HG02588 (cell line): ENCODE results near the gene ATG2A.

Experiments used
- ATAC-seq: cut with Tn5 transposase; IDR thresholded peaks from one replicate; pipeline ENCODE4 v1.9.1; 2021; ENCODE audit warnings: mild to moderate bottlenecking, moderate library complexity; ENCODE audit not compliant: unreplicated experiment

Gene ATG2A

DNA sequence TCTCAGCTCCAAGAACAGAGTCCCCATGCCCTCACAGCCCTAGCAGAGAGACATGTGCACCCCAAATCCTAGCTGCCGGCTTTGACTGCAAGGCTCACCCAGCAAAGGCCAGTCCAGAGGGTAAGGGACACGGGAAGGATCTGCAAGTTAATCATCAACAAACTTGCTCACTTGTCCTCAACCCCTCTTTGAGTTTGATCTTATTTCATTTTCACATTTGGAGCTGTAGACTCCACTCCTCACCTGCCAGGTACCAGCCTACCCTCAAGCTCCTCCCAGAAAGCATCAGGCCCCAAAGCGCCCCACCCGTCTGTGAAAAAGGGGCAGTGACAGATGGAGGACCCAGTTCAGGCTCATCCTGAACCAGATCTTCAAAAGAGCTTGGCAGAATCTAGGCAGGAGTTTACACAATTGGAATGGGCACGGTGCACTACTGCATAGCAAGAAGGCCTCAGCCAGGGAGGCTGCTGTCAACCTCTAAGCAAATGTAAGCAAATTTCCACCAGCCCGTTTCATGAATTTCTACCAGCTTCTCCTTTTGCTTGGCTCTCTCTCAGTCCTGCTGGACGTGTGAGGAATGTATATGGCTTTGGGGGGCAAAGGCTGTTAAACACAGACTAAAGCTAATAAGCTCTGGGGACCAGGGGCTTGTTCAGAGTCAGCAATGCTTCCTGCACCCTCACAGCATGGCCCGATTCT is 44.1 kb downstream of the ATG2A start:
- no peak for ATAC-seq

DNA sequence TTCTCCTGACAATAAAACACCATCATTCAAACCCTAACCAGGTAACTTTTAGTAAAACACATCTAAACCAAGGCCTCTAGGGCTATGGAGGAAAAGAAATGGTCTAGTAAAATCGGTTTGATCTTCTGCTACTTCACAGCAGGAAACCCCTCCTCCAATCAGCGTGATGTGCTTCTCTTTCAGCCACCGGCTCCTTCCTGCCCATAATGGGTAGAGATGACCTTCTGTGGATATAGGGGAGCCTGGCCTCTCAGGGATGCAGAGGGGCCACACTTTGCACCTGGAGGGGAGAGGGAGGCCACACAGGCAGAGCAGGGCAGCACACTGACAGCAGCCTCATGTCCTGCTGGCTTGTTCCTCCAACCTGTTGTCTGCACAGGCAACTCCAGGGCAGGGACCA is 45.5 kb downstream of the ATG2A start:
- ATAC-seq, result no peak

DNA sequence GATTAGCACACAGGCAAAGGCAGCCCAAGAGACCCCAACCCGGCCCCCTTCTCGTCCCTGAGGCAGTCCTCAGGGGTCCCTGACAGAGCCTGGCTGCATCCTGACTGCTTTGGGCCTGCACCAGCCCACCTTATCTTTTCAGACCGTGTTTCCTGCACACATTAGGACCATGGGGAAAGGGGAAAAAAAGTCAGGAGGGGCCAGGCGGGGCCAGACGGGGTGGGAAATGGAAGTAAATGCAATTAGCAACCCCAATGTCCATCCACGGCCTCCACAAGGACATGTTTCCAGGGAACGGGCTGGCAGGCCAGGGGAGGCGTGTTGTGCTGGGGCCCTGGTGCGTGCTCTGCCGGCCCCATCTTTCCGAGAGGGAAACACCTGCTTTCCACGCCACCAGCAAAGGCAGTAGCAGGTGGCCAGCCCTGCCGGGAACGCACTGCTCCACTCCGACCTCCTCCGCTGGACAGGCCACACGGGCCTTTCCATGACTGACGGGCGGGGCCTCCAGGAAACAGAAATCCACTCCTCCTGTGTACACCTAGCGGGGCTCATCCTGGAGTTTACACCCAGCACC is 46.0 kb downstream of the ATG2A start:
- ATAC-seq, result no peak

DNA sequence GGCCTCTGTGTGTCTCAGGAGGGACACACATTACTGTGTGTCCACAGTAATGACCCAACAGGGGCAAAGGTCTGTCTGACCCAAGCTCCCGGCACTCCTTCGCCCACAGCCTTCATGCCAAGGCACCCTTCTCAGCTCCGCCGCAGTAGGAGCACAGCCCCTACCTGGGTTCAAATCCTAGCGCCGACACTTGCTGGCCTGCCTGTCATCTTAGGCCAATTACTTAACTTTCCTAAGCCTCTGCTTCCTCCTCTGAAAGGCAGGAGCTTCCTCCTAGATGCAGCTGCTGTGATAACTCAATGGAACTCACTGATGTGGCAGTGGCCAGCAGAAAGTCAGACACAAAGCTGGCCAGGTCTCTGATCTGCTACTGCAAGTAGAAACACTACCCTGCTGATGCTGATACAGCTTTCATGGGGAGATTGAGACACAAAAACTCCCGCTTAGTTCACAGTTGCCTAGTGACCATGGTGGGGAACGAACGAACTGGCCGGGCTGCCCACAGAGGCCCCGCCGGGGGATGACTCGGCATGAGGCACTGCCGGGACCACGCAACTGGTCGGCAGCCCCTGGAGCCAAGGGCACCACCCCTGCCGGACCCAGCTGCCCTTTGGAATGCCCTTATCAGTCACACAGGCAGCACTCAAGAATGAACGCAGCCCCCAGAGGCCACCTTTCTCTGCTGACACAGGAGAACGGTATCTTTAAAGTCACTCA is 46.7 kb downstream of the ATG2A start:
- no peak for ATAC-seq

DNA sequence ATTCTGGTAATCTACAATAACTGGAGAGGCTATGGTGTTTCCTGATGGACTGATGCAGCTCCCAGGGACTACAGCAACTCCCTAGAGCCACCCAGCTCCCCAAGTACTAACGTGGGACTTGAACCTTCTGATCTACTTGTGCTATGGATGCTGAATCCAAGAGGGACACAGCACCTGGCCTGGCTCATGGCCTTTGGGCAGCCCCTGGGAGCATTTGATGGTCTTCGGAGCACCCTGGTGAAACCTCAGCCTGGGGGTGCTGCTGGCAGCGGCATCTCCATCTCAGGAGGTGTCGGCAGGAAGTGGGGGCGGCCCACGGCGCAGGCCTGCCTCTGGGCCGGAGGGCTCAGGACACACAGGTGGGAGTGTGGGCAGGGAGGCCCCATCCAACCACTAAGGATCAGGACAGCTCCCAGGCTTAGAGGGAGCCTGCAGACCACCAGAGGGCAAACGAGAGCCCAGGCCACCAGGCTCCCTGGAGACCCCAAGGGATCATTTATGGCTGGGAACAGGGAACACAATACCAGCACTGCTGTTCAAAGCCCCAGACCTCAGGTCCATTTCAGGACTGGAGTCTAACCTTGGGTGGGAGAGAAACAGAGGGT is 47.3 kb downstream of the ATG2A start:
- ATAC-seq, result no peak

DNA sequence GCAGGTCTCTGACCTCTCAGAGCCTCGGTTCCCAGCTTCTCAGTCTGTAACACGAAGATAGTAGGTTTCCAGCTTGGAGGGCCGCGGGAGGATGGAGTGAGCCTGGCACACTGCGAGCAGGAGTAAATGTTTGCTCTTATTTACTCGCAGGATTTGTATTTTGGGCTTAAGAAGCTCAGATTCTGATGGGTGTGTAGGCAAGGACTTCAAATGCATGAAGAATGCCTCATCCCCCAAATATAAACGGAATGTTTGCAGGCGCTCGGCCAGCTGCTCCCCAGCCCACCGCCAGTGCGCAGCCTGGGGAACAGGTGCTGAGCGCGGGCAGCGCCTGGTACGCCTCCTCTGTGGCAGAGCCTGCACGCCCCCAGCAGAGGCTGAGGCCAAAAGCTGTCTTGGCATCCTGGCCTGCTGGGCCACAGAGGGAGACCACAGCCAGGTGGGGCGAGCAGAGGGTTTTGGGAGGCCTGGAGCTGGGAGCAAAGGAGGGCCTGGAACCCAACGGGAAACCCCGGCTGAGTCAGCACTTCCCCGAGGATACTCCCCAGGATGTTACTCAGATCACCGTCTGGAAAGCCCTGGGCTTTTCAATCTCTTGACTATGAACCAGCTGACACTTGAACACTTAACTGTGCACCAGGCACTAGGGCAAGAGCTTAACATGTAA is 48.0 kb downstream of the ATG2A start:
- ATAC-seq, result no peak

DNA sequence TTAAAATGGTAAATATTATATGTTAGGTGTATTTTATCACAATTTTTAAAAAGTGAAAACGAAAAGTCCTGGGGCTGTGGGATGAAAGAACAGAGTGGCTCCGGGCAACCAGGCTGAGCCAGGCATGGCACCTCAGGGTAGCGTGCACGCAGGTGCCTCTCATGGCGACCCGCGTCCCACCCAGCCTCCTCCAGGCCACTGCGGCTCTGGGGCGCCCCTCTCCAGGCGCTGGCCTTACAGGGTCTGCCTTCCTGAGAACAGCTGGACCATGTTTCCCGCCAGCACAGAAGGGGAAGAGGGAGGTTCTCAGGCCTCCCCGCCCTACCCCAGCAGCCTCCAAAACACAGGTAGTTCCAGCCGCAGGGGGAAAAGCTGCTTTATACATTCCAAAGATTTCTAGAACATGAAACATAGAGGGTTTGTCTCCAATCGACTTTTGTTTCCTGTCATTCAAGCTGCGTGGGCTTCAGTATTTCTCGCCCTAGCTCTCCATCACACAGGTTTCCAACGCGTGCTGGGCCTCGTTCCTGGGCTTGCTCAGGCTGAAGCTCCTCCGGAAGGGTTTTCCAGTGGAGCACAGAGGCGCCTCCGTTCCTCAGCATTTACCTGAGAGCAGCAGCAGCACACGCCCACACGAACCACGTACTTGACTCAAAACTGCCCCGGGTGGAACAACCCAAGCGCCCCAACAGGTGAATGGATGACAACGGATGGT is 49.1 kb downstream of the ATG2A start:
- ATAC-seq, result no peak

DNA sequence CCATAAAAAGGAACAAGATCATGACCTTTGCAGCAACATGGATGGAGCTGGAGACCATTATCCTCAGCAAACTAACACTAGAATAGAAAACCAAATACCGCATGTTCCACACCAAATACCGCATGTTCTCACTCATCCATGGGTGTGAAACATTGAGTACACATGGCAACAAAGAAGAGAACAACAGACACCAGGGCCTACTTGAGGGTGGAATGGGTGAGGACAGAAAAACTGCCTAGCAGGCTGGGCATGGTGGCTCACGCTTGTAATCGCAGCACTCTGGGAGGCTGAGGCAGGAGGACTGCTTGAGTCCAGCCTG is 50.9 kb downstream of the ATG2A start:
- no peak for ATAC-seq

DNA sequence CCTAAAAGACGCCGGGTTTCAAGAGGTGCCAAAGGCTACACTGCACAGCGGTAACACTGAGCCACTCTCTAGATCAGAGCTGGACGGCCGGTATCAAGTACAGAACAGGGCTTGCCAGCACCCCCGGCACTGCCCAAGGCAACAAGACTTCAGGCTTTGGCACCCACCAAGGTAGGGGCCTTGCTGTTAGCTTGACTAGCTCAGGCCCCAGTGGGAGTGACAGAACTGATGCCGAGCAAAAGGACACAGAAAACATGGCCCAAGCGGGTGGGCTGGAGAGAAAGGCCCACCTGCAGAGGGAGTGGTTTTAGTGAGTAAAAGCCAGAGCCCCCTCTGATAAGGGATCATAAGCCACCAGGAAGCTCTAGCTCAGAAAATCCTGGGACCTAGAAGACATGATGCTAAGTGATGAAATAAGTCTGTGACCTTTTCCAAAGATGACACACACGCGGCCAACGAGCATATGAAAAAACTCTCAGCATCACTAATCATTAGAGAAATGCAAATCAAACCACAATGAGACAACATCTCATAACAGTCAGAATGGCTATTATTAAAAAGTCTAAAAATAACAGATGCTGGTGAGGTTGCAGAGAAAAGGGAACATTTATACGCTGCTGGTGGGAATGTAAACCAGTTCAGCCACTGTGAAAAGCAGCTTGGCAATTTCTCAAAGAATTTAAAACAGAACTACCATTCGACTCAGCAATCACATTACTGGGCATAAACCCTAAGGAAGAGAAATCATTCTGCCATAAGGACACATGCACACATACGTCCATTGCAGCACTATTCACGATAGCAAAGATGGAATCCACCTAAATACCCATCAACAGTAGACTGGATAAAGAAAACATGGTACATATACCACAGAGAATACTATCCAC is 51.5 kb downstream of the ATG2A start:
- peak; percentile 34 for ATAC-seq

DNA sequence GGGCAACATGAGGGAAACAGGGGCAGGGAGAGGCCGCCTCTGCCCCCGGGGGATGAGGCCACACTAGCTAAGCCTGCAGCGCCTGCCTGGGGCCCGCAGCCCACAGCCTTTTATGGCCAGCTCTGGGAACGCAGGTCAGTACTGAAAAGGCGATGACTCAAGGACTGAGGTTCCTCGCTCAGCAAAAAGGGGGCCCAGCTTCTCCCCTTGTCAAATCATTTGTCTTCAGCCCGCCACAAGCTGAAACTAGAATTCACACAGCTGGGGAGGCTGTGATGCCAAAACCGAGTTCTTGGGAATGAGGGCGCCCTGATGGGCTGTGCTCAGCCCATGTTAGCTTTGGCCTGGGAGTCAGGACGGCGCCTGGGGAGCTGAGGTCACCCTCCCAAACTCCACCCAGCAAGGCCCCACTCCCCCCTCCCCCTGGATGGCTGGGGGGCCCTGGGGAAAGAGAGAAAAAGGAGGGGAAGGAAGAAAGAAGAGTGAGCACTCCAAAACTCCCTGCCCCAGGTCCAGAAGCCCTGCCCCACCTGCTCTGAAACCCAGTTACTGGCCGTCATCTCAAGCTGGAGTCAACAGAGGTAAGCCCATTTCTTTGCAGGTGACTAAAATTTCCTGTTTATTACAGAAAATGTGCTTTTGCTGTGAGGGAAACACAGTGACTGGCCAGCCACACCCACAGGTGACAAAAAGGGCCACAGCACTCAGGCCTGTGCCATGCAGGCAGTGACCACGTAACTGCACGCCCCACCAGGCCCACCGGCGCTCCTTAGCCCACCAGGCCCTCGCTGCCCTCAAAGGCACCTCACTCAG is 52.3 kb downstream of the ATG2A start:
- ATAC-seq, result peak; percentile 11

DNA sequence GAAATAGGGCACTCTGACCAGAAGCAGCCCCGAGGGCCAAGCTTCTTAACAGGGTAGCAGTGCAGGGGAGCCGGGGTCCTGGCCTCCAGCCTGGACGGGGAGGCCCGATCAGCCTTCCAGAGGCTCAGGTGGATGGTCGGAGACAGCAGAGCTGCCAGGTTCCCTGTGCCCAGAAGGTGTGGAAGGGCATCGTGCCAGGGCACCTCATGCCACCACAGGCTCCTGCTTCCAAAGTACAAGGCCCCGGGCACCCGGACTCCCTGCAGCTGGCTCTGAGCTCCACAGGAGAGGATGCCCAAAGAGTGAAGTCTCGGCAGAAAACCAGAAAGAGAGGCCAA is 52.9 kb downstream of the ATG2A start:
- ATAC-seq, result no peak

DNA sequence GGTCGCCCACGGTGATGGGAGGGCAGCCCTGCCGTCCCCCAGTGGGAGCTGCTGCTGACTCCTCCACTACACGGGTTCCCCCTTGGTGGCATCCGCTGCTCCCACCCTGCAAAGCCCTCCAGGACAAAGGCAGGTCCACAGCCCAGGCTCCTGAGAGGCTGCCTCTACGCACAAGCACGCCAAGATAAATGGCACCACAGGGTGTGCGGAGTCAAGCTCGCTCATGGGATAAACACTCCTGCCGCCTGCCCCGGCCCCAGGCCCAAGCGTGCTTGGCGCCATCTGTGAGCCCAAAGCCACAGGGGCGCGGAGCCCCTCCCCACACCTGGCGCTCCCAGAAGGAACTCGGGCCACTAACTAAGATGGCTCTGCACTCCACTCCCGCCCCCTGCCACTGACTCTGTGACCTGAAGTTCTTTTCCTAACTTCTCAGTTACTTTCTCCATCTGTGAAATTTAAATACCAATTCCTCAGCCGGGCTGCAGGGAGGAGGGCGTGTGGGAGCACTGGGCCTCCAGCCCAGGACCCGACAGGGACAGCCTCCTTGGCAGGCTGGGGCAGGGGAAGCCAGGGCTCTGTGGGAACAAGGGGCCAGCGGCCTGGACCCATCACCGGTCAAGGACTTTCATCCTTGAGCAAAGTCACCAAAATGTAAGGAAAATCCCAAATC is 53.5 kb downstream of the ATG2A start:
- no peak for ATAC-seq

DNA sequence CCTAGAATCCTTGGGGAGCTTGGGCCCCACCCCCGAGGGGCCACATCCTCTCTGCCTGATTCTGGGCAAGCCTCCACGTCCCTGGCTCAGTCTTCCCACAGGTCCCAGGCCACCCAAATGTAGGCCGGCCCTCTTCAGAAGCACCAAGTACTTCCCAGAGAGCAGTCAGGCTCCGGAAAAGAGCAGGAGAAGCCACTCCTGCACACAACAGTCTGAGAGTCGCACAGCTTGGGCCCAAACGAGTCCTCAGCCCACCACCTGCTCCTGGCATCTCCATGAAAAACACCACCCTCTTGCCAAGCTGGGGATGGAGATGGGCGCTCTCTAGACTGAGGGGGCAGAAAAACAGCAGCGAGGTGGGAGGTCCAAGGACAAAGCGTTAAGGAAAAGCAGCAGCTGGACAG is 54.0 kb downstream of the ATG2A start:
- no peak for ATAC-seq

DNA sequence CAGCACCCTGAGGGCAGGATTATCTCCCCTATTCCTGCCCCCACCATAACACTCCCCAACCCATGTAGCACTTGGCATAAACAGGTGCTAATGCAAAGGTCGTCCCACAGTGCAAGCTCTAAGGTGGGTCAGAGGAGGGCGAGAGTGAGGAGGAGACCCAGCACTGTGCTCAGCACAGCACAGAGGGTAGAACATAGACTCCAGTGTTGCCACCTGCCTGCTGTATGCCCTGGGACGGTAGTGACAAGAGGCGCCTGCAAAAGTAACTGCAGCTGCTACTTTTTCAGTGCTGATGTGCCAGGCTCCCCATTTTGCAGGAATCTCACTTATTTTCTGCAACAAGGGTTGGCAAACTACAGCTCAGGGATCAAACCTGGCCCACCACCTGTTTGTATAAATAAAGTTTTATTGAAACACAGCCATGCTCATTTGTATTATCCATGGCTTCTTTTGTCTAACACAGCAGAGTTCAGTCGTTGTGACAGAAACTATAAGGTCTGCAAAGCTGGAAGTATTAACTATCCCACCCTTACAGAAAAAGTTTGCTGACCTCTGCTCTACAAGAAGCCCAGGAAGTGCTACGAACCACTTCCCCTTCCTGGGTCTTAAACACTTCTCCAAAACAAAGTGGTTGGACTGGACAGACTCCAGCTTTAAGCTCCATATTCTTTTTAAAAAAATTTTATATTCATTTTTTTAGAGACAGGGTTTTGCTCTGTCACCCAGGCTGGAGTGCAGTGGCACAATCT is 55.6 kb downstream of the ATG2A start:
- no peak for ATAC-seq

DNA sequence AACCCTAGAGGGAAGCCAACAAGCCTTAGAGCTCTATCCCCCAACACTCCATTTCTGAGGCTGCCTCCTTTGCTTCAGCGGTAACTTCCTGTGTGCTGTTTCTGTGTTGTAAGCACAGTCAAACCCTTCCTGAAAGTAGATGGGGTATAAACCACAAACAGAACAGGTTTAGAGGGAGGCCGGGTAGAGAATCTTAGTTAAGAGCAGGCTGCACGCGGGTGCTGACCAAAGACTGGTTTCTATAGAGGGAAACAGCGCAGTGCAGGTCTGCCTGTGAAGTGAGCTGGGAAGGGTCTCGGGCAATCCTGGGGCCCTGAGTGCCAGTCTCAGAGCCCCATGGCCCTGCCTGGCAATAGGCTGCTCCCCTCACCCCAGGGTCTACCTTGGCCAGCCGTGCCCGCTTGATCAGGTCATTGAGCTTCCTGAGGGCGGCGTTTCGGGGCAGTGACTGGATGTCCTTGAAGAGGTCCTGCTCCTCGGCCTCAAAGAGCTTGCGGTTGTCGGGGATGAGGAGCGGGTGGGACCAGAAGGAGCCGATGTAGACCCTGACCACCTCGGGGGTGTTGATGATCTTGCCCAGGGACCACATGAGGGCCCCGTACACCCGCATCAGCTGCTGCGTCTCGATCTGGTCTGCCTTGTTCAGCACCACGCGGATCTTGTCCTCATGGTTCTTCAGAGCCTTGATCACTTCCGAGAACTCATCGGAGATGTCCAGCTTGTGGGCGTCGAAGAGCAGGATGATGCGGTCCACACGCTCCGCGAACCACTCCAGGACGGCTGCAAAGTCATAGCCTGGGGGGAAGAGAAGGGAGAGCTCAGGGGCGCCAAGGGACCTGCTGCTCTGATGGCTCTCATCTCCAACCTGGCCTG is 57.2 kb downstream of the ATG2A start:
- peak; percentile 58 for ATAC-seq

DNA sequence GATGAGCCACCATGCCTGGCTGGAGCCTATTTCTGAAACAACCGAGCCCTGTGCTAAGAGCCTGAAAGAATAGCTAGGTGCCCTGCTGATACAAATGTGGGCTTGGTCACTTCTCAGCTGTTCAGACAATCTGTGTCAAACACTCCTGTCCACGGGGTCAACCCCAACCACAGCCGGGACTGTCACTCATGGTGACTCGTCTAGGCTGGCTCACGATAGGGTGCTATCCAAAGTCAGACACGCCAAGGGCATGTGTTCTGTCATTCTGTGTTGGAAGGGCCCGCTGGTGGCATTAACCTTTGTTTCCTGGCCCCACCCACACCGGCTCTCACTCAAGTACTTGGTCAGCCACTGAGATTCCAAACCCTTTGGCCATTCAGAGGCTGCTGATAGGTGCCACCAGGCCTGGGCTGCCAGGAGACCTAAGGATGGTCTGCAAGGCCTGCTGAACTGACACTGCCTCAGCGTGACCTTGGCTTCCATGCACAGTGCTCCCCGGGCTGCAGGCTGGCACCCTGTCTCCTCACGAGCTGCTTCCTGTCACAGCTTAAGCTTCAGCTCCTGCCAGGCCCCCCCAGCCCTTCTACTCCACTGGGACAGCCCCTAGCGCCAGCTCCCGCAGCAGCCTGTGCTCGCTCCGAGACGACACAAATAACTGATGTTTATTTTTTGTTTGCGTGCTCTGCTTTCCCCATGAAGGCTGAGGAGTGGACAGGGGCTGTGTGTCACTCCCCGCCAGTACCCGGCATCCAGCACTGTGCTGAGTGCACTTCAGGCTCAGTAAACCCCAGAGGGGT is 58.3 kb downstream of the ATG2A start:
- ATAC-seq, result peak; percentile 23
